Gastrocnemius medialis (tissue), 4 donors: Measurements from ENCODE around the gene PSMD7. TPM values are rescaled to one million over a fixed set of nuclear protein-coding genes. Genes with fewer than 3 reads are reported as not detected.
A peak's percentile ranks its signal among the peaks of the same experiment; 100 is the strongest.

ENCODE experiments used
- ATAC-seq, 2 donors: fragments of 150-250 bp; one replicate each; pipeline ENCODE4 v1.9.1; 2016
- DNase-seq, 2 donors: peaks; one replicate each; pipeline ENCODE4 v3.0.0-alpha.2; 2019
- H3K27ac ChIP-seq, 4 donors: fragments of 200-600 bp; sonication (generic); 1 replicate in 1 of 4; 2 replicates in 3 of 4; pipeline ENCODE4 v1.5.1; 2016 to 2018; ENCODE audit warnings: mild to moderate bottlenecking in 2 of 4, moderate library complexity in 1 of 4
- H3K27me3 ChIP-seq, 3 donors: fragments of 200-600 bp; sonication (generic) in 2 of 3; 1 replicate in 1 of 3; 2 replicates in 2 of 3; pipeline versions ENCODE4 v1.5.1 to v1.6.0; 2016 to 2019; ENCODE audit warnings: mild to moderate bottlenecking in 1 of 3, moderate library complexity in 1 of 3
- H3K36me3 ChIP-seq, 2 donors: fragments of 200-600 bp; sonication (generic) in 1 of 2; one replicate each; pipeline ENCODE4 v1.5.1; 2017 to 2018
- H3K4me1 ChIP-seq, 2 donors: fragments of 200-600 bp; sonication (generic) in 1 of 2; one replicate each; pipeline ENCODE4 v1.5.1; 2016 to 2017; ENCODE audit warnings: mild to moderate bottlenecking in 2 of 2
- H3K4me3 ChIP-seq, 4 donors: fragments of 200-600 bp; sonication (generic) in 3 of 4; 1 replicate in 1 of 4; 2 replicates in 3 of 4; pipeline ENCODE4 v1.5.1; 2016 to 2019; ENCODE audit warnings: mild to moderate bottlenecking in 2 of 4
- H3K9me3 ChIP-seq, 3 donors: fragments of 200-600 bp; sonication (generic) in 2 of 3; 1 replicate in 1 of 3; 2 replicates in 2 of 3; pipeline ENCODE4 v1.5.1; 2016 to 2019
- CTCF ChIP-seq, 5 experiments: fragments of 450-650 bp in 3 of 5; fragments of 200-600 bp in 2 of 5; sonication (generic) in 2 of 5; IDR thresholded peaks in 4 of 5; conservative IDR thresholded peaks in 1 of 5; 1 replicate in 4 of 5; 2 replicates in 1 of 5; pipeline ENCODE4 v1.5.1; 2016 to 2019; ENCODE audit warnings: antibody characterized with exemption in 5 of 5, mild to moderate bottlenecking in 3 of 5, moderate library complexity in 3 of 5
- POLR2A ChIP-seq, 2 donors: fragments of 450-650 bp; IDR thresholded peaks; one replicate each; pipeline ENCODE4 v1.6.1; 2017; ENCODE audit warnings: antibody characterized with exemption in 2 of 2, mild to moderate bottlenecking in 2 of 2, moderate library complexity in 2 of 2
- in situ Hi-C, 4 donors: fragments of 200-750 bp; cut with MboI; loops; one replicate each; pipeline versions ENCODE4 v1.15.0 to v1.8.0; 2017; ENCODE audit warnings: low sequenced_read_pairs in 4 of 4
- intact Hi-C: fragments of 100-400 bp; cut with DNase I; formaldehyde crosslinking; loops from one replicate; pipeline ENCODE4 v1.15.1; 2023; ENCODE audit warnings: low total_unique reads
- total RNA-seq, 4 donors: library from RNA; depleted of rRNA; stranded (reverse); fragments of >200 nt; gene quantifications; one replicate each; pipeline versions ENCODE4 v1.1.0 to v1.2.3, GENCODE V29; 2016

Gene PSMD7
- 100 to 1,000 TPM; 190 to 267 (median 224) TPM for total RNA-seq

DNA sequence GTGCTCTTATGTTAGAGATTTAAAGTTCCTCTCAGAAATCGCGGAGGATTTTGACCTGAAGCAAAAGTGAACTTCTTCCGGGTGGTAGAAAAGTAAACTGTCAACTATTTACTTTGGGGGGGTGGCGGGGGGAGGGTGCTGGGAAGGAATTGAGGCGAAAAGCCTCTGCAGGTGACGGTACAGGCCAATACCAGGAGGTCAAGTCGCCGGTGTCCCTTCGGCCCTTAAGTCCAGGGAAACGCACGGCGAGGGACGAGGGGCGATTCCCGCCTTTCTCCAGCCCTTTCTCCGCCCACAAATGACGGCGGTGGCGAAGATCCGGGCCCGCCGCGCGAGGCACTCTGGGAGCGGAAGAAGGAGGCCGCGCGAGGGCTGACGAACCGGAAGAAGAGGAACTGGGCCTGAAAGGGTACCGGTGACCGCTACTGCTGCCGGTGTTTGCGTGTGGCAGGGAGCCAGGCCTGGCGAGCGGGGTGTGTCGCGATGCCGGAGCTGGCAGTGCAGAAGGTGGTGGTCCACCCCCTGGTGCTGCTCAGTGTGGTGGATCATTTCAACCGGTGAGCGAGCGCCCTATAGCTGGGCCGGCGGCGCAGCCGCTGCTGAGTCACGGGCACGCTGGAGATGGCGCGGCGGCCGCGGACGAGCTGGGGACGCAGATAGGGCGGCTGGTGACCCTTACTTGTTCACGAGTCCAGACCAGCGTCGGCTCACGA, at the start of gene PSMD7:
PSMD7 (plus strand) TSS at position 383 of the 713 bp plus-strand sequence; CDS start at position 484, 101 bp downstream.
- Histone ChIP-seq H3K27ac (peak within 1 kb of the TSS; percentile 94 to 98 (median 95)), H3K4me1 (peaks cover 15 to 41% of the 10 kb centered on the region in 2 donors), H3K4me3 (peak within 1 kb of the TSS; percentile 76 to 96 (median 91)), H3K27me3 (no peaks in the 10 kb centered on the region), H3K36me3 (peaks cover 0 to 32% of the 10 kb centered on the region in 2 donors), H3K9me3 (no peaks in the 10 kb centered on the region)
- ATAC-seq (peak; percentile 96 to 97), DNase-seq (peak; percentile 86 to 89)
- in situ Hi-C loops (loop anchor here in 1 of 4 donors (10.0 kb wide), 1 partner anchor 78 kb away; the partner anchor contains the start of gene NPIPB15), intact Hi-C loops (loop anchor here (2.0 to 5.0 kb wide), 3 partner anchors 72 to 701 kb away; partner anchors contain the start of genes GLG1 and ZNRF1)
- peak; percentile 87 to 95 for TF ChIP-seq POLR2A (IDR thresholded peaks at IDR 0.05)
- no peak for TF ChIP-seq CTCF (IDR thresholded peaks at IDR 0.05 in 4 of 5, conservative IDR thresholded peaks at IDR 0.05 in 1 of 5)

GRCh38 chr16:74249254-74249653, 47.4 kb upstream of the PSMD7 start:
- in situ Hi-C loops (no loop called here), intact Hi-C loops (no loop called here)
- Histone ChIP-seq H3K4me1 (no peaks in the 10 kb centered on the region), H3K4me3 (no peak overlapping the region), H3K9me3 (no peaks in the 10 kb centered on the region), H3K27me3 (no peaks in the 10 kb centered on the region), H3K36me3 (no peaks in the 10 kb centered on the region), H3K27ac (no peak overlapping the region)
- DNase-seq (no peak), ATAC-seq (no peak)
- TF ChIP-seq POLR2A (IDR thresholded peaks at IDR 0.05) (no peak), CTCF (IDR thresholded peaks at IDR 0.05 in 4 of 5, conservative IDR thresholded peaks at IDR 0.05 in 1 of 5) (no peak)

GRCh38 chr16:74249846-74250245, 46.8 kb upstream of the PSMD7 start:
- intact Hi-C loops: no loop called here
- no peaks in the 10 kb centered on the region for H3K27me3 ChIP-seq
- no peak for ATAC-seq

GRCh38 chr16:74252329-74252728, 44.3 kb upstream of the PSMD7 start:
- intact Hi-C loops: no loop called here
- no peak for ATAC-seq
- TF ChIP-seq CTCF (IDR thresholded peaks at IDR 0.05 in 4 of 5, conservative IDR thresholded peaks at IDR 0.05 in 1 of 5): no peak
- no peak for TF ChIP-seq POLR2A (IDR thresholded peaks at IDR 0.05)

More at GRCh38 chr16:74249846-74250245, 46.8 kb upstream of the PSMD7 start:
- TF ChIP-seq POLR2A (IDR thresholded peaks at IDR 0.05) (no peak), CTCF (IDR thresholded peaks at IDR 0.05 in 4 of 5, conservative IDR thresholded peaks at IDR 0.05 in 1 of 5) (no peak)
- Histone ChIP-seq H3K4me1 (no peaks in the 10 kb centered on the region), H3K9me3 (no peaks in the 10 kb centered on the region), H3K27ac (no peak overlapping the region), H3K4me3 (no peak overlapping the region), H3K36me3 (no peaks in the 10 kb centered on the region)
- in situ Hi-C loops: no loop called here
- no peak for DNase-seq

More at GRCh38 chr16:74252329-74252728, 44.3 kb upstream of the PSMD7 start:
- H3K4me3 ChIP-seq: no peak overlapping the region
- no peaks in the 10 kb centered on the region for H3K9me3 ChIP-seq
- H3K36me3 ChIP-seq: no peaks in the 10 kb centered on the region
- in situ Hi-C loops: no loop called here
- H3K4me1 ChIP-seq: no peaks in the 10 kb centered on the region
- no peak for DNase-seq
- H3K27me3 ChIP-seq: no peaks in the 10 kb centered on the region
- no peak overlapping the region for H3K27ac ChIP-seq
